T47D (cell line): ENCODE results near the gene TMEM98.
A peak's percentile ranks its signal among the peaks of the same experiment; 100 is the strongest.
"Not testable (repeated sequence)": the region's sequence is repeated elsewhere in the genome, so short reads cannot be mapped to it uniquely, and the experiment has no call there.

Experiments
- DNase-seq, 2 experiments: peaks; one replicate each; pipeline versions ENCODE4 v3.0.0 to v3.0.0-alpha.2; 2011 to 2012; ENCODE audit warnings: low read depth in 1 of 2, low spot score in 1 of 2
- JUND ChIP-seq: IDR thresholded peaks from 2 replicates; pipeline ENCODE4 v1.6.1; 2012; ENCODE audit warnings: low read depth
- in situ Hi-C: cut with HindIII; loops from 2 replicates; pipeline ENCODE4 v1.10.0; 2016; ENCODE audit warnings: low sequenced_read_pairs, low pct_unique_long_range_greater_than_20kb

The TMEM98 gene

DNA sequence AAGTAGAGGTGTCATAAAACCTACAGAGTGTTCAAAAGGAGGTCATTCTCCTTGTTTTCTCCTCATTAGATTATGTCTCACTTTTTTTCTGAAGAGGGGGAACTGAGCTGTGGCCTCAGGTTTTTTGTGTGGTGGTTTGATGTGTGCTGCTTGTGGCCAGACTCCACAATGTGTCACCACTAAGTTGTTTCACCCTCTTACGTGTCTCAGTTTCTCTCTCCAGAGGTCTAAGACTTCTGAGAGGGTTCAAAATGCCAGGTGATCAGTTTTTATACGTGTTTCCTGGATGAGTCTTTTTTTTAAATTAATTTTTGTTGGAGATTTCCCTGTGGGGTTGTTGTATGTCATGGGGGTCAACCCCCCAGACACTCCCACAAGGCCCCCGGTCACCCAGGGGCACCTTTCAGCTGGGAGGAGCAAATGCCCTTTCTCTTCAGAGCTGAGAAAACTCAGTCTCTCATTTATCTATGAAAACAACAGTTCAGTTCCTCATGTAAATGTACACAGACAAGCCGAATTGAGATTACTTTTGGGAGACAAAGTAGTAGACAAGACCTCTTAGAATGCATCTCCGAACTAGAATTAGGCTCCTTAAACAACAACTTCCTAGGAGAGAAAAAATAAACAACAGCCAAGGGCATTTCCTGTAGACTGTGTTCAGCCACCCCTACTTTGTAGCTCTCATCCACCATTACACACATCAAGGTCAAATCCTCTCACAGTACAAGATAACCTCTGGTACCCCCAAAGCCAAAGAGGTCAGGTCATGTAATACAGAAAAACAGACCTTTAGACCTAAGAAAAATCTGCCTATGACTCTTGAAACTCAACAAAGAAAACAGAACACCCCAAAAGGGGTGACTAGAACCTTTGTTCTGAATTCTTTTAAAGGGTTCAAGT is 23.9 kb upstream of the TMEM98 start:
- TF ChIP-seq JUND: no peak
- no peak for DNase-seq
- in situ Hi-C loops: no loop called here

DNA sequence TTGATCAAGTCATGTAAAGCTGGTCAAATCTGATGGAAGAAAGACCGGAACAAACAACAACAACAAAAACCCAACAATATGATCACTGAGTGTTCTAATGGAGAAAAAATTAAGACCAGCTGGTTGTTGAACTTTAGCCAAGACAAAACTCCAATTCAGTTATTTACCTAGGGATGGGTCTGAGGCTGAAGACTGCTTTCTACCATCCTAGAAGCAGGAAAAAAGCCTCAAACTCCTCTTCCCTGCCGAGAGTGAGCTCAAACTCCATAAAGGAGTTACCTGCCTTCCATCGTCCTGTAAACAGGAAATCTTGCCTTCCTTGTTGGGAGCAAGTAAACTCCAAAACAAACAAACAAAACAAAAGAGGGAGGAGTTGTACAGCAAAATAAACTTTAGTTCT is 23.1 kb upstream of the TMEM98 start:
- in situ Hi-C loops: no loop called here
- no peak for TF ChIP-seq JUND
- DNase-seq: no peak

DNA sequence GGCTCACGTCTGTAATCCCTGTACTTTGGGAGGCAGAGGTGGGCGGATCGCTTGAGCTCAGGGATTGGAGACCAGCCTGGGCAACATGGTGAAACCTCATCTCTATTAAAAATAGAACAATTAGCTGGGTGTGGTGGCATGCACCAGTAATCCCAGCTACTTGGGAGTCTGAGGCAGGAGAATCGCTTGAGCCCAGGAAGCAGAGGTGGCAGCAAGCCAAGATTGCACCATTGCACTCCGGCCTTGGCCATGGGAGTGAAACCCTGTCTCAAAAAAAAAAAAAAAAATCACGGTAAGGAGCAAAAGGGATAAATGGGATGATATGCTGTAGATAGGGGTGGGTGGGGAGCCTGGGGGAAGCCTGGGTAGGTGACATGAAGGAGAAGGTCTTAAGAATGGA is 20.4 kb upstream of the TMEM98 start:
- in situ Hi-C loops: no loop called here

DNA sequence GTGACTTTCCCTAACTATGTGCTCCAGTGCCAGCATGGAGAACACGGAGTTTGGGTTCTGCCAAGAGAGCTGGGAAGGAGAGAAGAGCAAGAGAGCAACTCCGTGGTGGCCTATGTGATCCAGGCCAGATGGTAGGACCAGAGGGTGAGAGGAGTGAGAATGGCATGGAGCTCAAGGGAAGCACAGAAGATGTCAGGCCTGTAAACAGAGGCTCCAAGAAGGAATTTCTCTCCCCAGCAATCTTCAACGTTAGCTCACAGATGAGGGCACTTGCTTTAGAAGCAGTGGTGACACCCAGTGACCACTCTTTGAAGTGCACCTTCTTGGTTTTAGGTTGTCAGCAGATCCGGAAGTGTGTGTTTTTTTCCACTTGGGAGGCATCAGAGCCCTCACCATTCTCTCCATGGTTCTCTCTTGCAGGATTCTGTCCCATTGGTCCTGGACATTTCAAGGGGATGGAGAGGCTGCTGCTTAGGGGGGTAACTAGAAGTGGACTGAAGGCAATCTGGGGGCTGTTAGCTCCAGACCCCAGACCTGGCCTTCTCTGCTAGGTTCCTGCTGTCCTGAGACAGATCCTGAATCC is 18.1 kb upstream of the TMEM98 start:
- peak; percentile 60 to 94 for DNase-seq
- no peak for TF ChIP-seq JUND
- in situ Hi-C loops: no loop called here

More for the DNA sequence above, 20.4 kb upstream of the TMEM98 start:
- TF ChIP-seq JUND: no peak
- no peak for DNase-seq

DNA sequence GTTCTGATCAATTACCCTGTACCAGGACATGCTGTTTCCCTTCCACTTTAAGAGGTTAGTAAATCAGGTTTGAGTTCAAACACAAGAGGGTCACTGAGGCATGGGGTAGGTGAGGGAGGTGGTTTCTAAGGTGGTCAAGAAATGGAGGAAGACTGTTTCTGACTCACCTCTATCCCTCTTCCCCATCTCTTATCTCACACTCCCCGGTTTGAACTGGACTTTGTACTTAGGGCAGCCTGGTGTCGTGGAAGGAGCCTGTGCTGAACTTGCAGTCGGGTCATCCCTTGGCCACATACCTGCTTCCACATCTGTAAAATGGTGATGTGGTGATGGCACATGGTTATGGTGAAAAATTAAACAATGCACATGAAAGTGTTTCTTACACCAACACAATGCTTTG is 17.2 kb upstream of the TMEM98 start:
- TF ChIP-seq JUND: no peak
- no peak for DNase-seq
- in situ Hi-C loops: no loop called here

DNA sequence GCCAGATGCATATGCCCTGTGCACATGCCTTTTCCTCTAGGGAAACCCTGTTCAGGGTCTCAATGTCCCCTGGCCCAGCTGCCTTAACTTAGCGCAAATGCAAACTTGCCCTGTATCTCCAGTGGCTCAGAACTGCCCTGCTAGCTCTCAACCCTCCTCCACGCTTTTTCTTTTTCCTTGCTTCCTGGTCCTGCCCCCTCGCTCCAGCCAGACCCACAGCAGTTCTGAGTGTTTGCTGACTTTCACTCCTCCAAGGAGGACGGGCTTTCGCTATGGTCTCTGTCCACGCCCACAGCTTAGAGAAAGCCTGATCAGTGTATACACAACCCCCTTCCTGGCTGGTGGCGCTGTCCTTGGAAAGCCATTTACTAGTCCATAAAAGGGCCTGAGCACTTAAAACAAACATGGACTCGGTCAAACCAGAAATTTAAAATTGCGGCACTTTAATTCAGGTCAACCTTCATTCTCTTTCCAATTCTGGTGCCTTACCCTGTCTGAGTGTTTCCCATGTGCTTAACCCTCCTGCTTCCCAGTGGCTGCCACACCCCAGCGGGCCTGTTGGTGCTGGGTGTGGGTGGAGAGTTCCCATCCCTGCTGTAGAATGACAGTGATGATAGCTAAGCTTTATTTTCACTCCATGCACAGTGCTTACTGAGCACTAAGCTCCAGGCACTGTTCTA is 15.6 kb upstream of the TMEM98 start:
- TF ChIP-seq JUND: no peak
- in situ Hi-C loops: no loop called here
- peak; percentile 88 to 95 for DNase-seq

DNA sequence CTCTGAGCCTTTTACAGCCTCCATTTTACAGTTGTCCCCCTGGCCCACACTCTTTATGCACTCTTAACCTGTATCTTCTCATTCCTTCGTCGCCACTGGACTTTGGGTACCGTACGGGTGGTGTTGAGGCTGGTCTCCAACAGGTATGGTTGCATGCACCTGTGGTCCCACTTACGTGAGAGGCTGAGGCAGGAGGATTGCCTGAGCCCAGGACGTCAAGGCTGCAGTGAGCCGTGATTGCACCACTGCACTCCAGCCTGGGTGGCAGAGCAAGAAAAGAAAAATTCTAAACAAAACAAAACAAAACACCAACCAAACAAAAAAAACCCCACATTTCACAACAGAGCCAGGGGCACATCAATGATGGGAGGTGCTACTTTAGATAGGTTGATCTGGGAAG is 14.4 kb upstream of the TMEM98 start:
- no peak for DNase-seq
- in situ Hi-C loops: no loop called here
- no peak for TF ChIP-seq JUND

DNA sequence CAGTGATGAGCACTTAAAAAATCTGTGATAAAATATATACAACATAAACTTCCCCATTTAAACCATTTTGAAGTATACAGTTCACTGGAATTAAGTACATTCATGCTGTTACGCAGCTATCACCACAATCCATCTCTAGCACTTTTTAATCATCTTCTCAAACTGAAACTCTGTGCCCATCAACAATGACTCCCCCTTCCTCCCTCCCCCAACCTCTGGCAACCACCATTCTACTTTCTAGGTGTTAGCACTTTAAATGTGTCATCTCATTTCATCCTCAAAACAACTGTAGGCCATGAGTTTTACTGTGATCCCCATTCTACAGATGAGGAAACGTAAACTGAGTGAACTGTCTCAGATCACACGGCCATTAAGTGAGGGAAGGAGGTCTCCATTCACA is 13.8 kb upstream of the TMEM98 start:
- no peak for DNase-seq
- in situ Hi-C loops: no loop called here
- no peak for TF ChIP-seq JUND

DNA sequence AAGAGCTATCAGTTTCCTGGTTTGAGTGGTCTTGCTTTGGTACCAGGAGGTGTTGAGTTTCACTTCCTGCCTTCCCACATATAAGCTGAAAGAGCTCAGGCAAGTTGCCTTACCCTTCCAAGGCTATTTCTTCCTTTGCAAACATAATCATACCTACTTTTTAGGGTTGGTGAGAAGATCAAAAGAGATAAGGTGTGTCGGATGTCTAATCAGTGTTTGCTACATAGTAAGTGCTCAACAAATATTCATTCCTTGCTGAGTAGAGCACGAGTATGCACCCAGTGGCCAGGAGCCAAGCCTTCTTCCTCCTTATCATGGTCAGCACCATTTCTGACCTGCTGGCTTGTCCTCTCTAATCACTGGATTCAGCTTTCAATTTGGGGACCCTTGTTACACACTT is 12.7 kb upstream of the TMEM98 start:
- in situ Hi-C loops: no loop called here
- no peak for DNase-seq
- TF ChIP-seq JUND: no peak

DNA sequence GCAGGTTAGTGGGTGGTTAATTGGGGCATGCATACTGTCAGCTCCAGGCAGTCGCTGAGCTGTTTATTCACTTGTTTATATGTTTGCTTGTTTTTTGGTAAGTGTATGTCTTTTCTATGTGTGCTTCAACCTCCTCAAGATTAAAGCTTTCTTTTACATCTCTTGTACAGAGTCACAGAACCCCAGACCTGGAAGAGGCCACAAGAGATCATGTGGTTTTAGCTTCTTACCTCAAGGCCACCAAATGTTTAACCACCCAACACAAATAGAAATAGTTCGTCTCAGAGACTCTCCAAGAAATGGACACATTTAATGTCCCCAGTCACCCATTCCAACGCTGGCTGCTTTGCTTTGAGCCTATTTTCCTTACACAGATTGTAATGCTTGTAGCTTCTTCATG is 11.8 kb upstream of the TMEM98 start:
- in situ Hi-C loops: no loop called here

DNA sequence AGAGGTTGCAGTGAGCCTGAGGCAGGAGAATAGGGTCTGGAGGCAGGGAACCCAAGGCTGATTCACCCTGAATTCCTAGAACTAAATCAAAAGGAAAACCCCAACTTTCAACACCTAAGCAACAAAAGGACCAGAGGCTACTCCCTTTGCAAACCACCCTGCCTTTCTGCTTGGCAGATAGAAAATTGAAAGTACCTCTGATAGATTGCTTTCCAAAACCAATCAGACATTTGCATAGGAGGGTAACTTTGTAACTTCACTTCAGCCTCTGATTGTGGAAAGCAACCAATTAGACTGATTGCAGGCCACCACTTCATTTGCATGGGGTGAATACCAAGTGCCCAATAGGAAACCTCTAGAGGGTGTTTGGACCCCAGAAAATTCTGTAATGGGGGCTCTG is 10.9 kb upstream of the TMEM98 start:
- in situ Hi-C loops: no loop called here
- TF ChIP-seq JUND: no peak
- no peak for DNase-seq

More for the DNA sequence above, 11.8 kb upstream of the TMEM98 start:
- TF ChIP-seq JUND: no peak
- DNase-seq: no peak

DNA sequence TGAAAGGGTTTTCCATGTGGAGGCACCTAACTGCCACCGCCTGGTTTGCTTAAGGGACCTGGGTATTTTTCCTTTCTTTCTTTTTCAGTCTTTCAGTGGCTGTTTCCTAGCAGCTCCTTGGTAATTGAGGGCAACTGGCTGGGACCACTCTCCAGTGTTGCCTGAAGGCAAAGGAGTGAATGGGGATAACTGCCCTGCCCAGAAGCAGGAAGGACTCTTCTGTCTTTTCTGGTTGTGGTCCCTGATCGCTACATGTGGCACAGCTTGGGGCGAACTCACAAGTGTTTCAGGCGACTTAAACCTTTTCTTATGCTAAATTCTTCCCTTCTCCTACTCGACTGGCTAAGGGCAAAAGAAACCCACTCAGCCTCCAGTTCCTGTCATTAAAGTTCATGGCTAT is 10.1 kb upstream of the TMEM98 start:
- no peak for DNase-seq
- TF ChIP-seq JUND: no peak
- in situ Hi-C loops: no loop called here

DNA sequence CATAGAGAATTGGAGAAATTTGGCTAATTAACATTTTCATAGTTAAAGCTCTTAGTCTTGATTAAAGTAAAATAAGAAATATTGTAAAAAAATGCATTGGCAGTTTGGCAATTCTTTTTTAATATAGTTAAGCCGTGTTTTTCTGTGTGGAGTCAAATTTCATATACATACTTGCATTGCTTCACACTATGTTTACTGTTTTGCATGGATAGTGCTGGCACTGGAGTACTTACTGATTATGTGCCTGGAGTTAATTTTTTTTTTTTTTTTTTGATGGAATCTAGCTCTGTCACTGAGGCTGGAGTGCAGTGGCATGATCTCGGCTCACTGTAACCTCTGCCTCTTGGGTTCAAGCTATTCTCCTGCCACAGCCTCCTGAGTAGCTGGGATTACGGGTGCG is 8.1 kb upstream of the TMEM98 start:
- in situ Hi-C loops, DNase-seq: not testable (repeated sequence)
